KG1 (cell line): Measurements from ENCODE around the gene ENO3.
"Not testable (repeated sequence)": the region's sequence is repeated elsewhere in the genome, so short reads cannot be mapped to it uniquely, and the experiment has no call there.

Experiments
- DNase-seq: peaks from one replicate; lab custom pipeline; 2025; lab: John Stamatoyannopoulos, UW

ENO3 gene

DNA sequence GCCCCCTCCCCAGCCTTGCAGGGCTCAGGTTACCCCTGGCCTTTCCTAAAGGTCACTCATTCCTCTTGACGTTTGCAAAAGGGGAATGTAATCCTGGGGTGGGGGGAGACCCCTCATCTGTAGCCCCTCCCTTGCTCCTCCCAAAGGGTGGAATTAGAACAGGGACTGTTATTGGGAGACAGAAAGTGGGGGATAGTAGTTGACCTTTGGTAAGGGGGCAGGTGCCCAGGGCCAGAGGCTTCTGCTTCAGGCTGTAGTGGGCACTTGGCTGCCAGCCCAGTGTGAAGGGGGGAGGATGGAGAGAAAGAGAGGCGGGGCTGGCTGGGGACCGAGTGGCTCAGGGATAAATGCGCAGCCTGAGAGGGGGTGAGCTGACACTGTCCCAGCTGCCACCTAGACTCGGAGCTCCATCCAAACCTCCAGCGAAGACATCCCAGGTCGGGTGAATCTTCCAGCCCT, at the start of gene ENO3:
TSS of gene ENO3 (plus strand) at position 374 of the 459 bp plus-strand sequence. CDS start 711 bp downstream, outside the sequence.
- no peak for DNase-seq

DNA sequence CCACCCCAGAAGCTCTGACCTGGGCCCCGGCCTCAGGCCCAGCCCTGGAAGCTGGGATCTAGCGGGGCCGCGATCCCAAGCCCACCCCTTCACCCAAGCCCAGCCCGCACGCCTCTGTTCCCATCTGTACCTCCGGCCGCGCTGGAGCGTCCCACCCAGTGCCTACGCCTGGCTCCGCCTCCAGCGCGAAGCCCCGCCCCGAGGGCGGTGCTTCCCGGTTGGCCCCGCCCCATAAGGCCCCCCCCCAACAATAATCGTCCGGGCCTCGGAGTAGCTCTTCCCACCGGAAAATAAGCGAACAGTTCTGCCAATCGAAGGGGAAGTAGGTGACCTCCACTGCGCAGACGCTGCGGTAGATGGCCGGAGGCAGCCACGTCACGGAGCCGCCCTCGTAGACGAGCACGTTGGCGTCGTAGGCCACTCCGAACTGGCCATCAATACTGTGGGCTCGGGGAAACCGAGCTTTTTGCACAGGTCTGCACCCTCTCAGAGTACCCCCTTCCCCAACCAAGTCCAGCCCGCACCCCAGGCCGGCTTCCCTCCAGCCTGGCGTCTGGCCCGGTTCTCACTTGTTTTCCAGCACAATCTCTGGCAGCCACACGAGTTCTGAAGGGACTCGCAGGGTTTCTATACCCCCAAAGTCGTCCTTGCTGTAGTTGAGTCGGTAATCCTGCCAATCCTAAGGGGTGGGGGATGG, 49.1 kb upstream of the ENO3 start:
- no peak for DNase-seq

- DNase-seq, result no peak
These were observed 48.4 kb upstream of the ENO3 start for GRCh38 chr17:4902540-4902939.

GRCh38 chr17:4903051-4903818, 47.7 kb upstream of the ENO3 start, which contains the start of gene CHRNE:
TSS of gene CHRNE (minus strand) at chr17:4903098. CDS start at chr17:4903063, 35 bp downstream.
- peak; percentile 10 for DNase-seq

GRCh38 chr17:4906642-4907041, 44.3 kb upstream of the ENO3 start:
- DNase-seq, result not testable (repeated sequence)

DNA sequence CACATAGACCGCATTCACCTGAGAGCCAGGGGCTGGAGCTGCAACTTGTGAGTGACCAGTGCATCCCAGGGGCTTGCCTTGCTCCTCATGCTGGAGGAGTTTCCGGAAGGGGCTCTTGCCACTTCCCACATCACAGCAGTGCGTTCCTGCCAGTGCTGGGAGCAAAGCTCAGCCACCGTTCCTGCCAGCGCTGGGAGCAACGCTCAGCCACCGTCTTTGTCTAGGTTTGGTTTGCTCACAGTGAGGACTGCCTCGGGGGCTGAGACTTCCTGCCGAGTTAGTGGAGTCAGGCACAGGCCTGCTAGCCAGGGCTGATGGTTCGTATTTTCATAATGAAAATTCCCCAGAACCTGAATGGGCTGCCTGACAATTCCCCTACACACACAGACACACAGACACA, 42.6 kb upstream of the ENO3 start:
- DNase-seq, result no peak

GRCh38 chr17:4908711-4909496, 42.0 kb upstream of the ENO3 start:
- DNase-seq, result peak; percentile 7

- DNase-seq, result no peak
These were observed 36.9 kb upstream of the ENO3 start for GRCh38 chr17:4913994-4914393.

DNA sequence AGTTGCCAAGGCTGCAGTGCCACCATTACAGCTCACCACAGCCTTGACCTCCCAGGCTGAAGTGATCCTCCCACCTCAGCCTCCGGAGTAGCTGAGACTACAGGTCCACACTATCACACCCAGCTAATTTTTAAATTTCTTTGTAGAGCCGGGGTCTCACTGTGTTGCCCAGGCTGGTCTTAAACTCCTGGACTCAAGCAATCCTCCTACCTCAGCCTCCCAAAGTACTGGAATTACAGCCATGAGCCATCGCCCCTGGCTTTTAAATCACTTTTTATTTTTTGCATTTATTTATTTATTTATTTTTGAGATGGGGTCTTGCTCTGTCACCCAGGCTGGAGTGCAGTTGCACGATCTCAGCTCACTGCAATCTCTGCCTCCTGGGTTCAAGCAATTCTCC, 36.4 kb upstream of the ENO3 start:
- not testable (repeated sequence) for DNase-seq

GRCh38 chr17:4919511-4920047, 31.3 kb upstream of the ENO3 start:
- DNase-seq, result no peak

DNA sequence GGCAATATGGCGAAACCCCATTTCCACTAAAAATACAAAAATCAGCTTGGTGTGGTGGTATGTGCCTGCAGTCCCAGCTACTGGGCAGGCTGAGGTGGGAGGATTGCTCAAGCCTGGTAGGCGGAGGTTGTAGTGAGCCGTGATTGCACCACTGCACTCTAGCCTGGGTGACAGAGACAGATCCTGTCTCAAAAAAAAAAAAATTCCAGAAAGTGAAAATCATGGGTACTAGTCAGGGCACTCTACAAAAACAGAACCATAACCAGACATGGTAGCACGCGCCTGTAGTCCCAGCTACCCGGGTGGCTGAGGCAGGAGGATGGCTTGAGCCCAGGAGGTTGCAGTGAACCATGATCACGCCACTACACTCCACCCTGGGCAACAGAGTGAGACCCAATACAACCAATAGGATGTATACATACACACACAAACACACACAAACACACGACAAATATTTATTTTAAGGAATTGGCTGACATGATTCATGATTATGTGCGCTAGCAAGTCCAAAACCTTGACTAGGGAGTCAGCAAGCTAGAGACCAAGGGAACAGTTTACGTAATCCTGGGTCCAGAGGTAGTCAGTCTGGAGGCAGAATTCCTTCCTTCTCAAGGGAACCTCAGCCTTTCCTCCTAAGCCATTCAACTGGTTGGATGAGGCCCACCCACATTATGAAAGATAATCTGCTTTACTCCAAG, 30.4 kb upstream of the ENO3 start:
- DNase-seq, result no peak

DNA sequence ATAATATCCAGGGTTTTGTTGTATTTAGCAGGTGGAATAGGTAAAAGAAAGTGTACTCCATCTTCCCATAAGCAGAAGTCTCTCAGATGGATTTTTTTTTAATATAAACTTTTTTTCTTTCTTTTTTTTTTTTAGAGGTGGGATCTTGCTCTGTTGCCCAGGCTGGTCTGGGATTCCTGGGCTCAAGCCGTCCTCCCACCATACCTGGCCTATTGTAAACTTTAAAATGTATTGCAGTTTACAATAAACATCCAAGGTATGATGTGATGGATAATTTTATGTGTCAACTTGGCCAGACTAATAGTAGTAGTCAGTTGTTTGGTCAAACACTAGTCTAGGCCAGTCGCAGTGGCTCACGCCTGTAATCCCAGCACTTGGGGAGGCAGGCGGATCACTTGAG, 29.6 kb upstream of the ENO3 start:
- no peak for DNase-seq

GRCh38 chr17:4926577-4927335, 24.2 kb upstream of the ENO3 start:
- DNase-seq, result not testable (repeated sequence)

DNA sequence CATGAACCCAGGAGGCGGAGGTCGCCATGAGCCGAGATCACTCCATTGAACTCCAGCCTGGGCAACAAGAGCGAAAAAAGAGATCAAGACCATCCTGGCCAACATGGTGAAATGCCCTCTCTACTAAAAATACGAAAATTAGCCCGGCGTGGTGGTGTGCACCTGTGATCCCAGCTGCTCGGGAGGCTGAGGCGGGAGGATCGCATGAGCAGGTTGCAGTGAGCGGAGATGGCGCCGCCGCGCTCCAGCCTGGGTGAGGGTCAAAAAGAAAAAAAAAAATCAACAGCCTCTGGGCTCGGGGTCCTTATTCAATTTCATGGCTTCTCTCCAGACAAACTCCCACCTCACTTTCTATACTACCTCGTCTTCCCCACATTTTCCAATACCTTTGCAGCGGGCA, 22.0 kb upstream of the ENO3 start:
- DNase-seq, result no peak

DNA sequence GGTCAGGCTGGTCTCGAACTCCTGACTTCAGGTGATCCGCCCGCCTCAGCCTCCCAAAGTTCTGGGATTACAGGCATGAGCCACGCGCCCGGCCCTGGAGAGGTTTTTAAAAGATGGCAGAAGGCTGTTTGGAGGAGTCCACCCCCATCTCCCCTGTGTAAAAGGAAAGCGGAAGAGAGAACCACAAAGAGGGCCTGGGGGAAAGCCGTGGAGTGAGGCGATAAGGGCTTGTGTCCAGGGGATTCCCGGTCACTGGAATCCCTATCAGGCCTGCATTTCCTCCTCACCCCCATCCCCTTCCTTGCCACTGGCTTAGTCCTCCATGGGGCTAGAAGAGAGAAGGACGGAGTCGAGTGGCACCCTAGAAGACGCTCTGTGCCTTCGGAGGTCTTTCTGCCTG, 19.0 kb upstream of the ENO3 start, which contains the start of gene GP1BA:
TSS of gene GP1BA (plus strand) at position 315 of the 400 bp plus-strand sequence. CDS start 328 bp downstream, outside the sequence.
- DNase-seq, result no peak

DNA sequence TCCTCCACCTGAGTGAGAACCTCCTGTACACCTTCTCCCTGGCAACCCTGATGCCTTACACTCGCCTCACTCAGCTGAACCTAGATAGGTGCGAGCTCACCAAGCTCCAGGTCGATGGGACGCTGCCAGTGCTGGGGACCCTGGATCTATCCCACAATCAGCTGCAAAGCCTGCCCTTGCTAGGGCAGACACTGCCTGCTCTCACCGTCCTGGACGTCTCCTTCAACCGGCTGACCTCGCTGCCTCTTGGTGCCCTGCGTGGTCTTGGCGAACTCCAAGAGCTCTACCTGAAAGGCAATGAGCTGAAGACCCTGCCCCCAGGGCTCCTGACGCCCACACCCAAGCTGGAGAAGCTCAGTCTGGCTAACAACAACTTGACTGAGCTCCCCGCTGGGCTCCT, 18.2 kb upstream of the ENO3 start:
- DNase-seq, result no peak

- DNase-seq, result no peak
These were observed 17.3 kb upstream of the ENO3 start for GRCh38 chr17:4933646-4934045.

GRCh38 chr17:4934173-4934979, 16.5 kb upstream of the ENO3 start:
- peak; percentile 23 for DNase-seq

- DNase-seq, result no peak
These were observed 15.3 kb upstream of the ENO3 start for GRCh38 chr17:4935650-4936049.

- no peak for DNase-seq
These were observed 14.5 kb upstream of the ENO3 start for GRCh38 chr17:4936436-4936835.
